ENCODE measurements around the gene ALG11.

The ALG11 gene

DNA sequence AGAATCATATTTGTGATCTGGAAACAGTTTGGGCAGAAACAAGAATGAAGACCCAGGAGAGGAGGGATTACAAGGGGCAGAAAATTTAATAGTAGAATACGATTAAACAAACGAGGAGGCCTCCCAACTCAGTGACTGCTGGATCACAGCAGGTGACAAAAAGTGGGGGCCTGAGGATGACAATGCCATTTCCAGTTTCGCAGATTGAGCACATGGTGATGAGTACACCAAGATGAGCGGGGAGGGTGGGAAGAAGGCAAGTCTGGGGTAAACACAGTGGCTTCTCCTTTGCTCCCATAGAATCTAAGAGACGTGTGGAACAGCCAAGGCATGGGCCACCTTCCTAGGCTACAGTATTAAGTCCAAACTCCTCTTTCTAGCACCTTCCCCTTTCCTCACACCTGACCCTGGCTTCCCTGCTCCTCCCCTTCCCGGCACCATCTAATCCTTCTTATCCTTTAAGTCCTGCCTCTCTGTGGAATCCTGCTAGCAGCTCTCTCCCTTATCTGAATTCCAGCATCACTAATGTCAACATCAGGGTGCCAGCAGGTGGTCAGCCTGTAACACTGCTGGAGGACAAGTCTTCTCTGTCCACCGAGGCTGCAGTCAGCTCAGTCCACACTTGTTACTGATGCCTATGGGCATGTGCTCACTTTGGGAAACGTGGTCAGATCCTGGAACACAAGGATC lies 14.4 kb upstream of the ALG11 start:
- DNase-seq (ENCODE audit: low read depth), result no peak

DNA sequence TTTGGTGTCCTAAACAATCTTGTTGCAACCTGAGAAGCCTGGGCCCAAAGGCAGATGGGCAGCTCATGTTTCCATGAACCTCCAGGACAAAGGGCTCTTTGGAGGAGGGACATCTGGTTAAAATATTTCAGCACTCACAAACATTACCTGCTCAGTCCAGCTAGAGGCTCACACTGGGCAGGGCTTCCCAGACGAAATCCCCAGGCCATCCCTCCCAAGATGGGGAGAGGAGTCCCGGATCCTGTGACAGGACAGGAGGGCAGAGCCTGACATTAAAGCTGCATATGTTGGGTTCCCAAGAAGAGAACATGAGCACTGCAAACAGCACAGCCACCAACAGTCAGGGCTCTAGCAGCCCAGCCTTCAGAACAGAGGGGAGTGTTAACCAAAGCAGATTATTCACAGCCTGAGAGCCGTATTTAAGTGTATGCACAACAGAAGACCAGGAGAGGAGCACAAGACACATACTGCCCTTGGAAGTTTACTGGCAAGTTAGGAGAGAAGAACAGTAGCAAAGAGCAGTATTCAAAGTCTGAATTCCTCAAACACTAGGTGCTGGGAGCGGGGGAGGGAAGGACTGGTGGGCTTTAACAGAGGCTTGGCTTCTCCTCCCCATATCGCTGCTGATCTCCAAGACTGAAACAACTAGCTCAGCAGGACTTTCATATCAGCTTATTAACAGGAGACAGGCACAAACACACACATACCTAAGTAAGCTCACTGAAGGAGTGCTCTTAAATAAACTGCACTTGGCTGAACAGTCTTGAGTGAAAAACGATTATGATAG lies 13.3 kb upstream of the ALG11 start:
- DNase-seq (ENCODE audit: low read depth), result no peak

DNA sequence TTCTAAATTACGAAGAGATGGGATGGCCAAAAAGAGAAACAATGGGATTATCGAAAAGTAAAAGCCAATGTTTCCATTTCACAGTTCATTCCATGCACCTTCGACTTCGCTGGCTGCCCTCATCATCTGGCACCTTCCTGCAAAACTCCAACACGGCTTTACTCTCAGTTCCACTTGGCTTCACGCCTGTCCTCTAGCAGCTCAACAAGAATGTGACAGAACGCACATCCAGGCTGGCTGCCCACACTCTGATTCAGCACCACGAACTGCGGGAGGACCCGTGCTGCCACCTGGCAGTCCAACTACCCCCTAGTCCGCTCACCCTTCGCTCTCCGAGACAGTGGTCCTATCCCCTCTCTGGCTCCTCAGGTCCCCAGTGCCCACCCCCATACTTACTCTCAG lies 12.7 kb upstream of the ALG11 start:
- DNase-seq (ENCODE audit: low read depth), result no peak

DNA sequence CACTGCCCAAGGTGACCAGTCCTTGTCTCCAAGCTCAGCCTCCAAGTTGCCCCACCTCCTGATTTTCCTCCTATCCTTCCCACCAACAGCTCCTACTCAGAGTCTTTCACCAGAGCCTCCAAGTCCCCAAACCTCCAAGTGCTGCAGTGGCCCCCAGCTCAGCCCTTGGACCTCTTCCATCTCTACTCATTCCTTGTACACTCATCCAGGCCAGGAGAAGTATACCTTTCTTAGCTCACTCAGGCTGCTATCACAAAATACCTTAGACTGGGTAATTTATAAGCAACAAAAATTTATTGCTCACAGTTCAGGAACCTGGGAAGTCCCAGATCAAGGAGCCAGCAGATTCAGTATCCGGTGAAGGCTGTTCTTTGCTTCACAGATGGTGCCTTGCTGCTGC lies 12.3 kb upstream of the ALG11 start:
- no peak for DNase-seq (ENCODE audit: low read depth)

DNA sequence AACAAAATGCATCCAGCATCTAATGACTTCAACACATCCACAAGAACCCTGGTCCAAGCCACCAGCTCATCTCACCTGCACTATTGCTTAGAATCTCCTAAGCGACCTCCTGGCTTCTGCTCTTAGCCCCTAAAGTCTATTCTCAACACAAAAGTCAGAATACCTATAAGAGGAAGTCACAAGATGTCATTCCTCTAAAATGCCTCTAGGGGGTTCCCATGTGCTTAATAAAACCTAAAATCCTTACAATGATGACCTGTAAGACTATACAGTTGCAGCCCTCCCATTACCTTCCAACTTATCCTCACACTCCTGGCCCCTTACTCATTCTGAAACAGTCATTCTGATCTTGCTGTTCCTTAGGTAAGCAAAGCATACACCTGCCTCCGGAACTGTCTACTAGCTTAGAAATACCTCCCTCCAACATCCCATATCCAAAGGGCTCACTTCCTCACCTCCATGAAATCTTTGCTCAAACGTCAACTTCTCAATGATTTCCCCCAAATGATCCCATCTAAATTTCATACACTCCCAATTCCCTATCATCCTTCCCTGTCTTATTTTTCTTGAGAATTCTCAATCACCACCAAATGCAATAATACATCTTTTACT lies 11.0 kb upstream of the ALG11 start:
- DNase-seq (ENCODE audit: low read depth), result no peak

DNA sequence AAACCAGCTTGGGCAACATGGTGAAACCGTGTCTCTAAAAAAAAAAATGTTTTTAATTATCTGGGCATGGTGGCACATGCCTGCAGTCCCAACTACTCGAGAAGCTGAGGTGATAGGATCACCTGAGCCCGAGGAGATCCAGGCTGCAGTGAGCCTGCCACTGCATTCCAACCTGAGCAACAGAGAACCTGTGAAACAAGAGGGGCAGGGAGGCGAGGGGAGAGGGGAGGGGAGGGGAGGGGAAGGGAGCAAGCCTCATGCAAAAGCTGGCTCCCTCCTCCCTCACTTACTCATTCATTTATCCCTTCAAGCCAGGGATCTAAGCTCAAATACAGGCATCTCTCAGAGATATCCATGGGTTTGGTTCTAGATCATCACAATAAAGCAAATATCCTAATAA lies 9.8 kb upstream of the ALG11 start:
- no peak for DNase-seq (ENCODE audit: low read depth)

DNA sequence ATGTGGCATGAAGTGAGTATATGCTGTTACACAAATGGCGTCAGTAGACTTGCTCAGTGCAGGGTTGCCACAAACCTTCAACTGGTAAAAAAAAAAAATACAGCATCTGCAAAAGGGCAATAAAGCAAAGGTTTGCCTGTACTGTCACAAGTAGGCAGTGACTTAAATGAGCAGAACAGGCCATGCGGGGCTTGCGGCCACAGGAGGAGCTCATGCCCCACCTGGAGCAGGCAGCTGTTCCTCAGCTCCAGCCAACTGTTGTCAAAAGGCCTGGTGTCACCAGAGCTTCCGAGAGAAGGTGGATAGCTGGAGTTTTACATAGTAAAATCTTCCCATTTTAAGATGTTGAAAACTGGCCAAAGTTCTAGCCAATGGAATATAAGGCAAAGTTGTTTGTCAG lies 8.7 kb upstream of the ALG11 start:
- no peak for DNase-seq (ENCODE audit: low read depth)

DNA sequence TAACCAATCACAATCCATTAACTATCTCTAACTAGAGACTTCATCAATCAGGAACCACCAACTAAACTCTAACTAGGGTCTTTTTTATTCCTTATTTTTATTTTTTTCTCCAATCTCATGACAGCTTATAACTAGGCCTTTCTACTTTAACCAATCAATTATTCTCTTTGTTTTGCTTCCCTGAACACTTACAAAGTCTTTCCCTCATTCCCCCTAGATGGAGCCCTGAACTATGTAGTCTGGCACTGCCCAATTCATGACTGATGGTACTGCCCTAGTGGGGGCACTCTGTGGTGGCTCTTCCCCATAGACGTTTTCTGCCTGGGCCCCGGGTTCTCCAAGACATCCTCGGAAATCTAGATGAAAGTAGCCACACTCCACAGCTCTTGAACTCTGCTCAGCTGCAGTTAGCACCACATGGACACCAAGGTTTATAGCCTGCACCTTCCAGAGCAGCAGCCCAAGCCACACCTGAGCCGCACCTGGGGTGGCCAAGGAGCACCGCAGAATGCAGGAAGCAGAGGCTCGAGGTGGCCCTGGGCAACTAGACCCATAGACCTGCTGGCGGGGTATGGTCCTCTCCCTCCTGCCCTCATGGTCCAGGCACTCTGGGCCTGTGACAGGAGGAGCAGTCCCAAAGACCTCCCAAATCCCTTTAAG lies 7.6 kb upstream of the ALG11 start:
- no peak for DNase-seq (ENCODE audit: low read depth)

DNA sequence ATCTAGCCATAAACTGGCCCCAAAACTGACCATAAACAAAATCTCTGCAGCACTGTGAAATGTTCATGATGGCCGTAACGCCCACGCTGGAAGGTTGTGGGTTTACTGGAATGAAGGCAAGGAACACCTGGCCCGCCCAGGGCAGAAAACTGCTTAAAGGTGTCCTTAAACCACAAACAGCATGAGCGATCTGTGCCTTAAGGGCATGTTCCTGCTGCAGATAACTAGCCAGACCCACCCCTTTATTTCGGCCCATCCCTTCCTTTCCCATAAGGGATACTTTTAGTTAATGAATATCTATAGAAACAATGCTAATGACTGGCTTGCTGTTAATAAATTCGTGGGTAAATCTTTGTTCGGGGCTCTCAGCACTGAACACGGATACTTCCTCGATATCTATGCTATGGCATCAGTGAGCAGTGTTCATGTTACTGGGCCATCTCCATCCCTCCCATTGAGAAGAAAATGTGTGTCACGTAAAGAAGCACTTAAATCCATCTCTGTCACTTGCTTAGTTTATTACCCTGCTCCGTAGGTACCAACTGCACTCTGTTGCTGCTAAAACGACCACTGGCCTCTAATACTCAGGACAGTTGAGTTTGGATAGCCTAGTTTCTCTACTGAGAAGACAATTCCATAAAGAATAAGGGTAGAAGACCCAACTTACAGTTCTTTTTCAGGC lies 6.2 kb upstream of the ALG11 start:
- DNase-seq (ENCODE audit: low read depth), result no peak

DNA sequence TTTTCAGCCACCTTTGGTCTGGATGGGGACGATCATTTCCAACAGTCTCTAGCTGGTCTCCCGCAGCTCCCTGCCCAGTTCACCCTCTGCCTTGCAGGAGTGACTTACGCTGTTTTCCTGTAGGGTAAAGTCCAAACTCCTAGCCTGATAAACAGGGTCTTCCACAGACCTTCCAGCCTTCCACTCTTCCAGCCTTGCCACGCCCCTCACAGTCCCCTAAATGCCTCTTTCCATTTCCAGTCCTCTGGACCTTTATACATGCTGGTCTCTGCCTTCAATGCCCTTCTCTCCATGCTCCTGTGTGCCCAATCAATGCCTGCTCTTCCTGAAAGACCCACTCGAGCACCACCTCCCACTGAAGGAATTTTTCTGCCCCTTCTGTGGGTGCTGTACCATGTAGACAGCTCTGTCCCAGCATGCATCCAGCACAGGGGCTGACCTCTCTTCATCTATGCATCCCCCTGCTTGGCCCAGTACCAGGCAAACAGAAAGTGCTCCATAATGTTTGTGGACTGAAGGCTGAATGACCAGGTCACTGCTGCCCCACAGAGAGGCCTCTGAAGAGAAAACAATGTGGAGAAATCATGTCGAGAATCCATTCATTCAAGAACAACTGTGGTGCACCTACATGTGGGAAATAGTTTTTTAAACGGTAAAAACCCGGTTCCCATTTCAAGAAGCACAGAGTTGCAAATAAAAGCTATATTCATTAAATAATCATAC lies 5.5 kb upstream of the ALG11 start:
- no peak for DNase-seq (ENCODE audit: low read depth)

DNA sequence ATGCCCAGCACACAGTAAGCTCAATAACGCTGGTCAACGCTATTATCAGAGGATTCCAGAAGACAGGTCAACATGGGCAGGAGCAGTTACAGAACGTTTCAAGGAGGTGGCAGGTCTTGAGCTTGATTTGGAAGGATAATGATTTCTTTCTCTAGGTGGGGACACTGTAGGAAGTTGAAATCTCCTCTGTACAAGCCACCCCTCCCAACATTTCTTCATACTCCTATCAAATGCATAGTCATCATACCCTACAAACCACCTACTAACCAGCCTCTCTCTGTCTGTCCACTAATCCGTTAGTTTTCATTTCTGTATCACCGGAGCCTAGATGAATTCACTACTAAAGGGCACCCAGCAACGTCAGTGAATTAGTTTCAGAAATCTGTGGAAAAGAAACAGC lies 2.3 kb upstream of the ALG11 start:
- no peak for DNase-seq (ENCODE audit: low read depth)

DNA sequence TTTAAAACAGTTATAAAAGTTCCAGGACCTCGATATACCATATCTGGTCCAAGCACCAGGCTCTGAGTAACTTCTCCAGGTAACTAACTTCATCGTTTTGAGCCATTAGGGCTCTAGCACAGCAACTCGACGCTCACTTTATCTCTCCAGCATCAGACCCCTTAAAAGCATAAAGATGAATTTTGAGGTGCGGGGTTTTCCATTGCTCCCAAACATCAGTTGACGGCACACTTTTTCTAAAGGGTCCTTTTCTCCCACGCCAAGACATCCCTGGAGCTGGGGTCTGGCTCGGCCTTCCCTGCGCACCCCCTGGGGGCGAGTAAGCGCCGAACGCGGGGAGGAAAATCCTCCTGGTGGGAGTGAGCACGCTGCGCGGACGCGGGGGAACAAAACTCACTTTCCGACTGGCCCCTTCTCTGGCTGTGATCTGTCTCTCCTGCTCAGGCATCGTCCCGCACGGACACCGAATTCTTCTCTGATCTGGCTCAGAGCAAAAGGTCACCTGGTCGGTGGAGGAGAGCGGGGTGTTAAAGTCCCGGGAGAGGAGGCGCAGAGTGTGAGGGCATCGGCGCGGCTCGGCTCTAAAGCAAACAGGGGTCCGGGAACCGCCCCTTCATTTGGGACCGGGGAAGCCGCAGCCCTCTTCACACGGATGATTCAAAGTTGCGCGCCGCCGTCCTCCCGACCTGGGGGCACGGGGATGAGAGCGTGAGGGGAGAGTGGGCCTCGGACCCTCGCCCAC lies 1.1 kb upstream of the ALG11 start, which contains the start of gene ATP7B:
ATP7B (minus strand) TSS at position 561 of the 742 bp plus-strand sequence; CDS start at position 448, 113 bp downstream.
- DNase-seq (ENCODE audit: low read depth), result no peak

DNA sequence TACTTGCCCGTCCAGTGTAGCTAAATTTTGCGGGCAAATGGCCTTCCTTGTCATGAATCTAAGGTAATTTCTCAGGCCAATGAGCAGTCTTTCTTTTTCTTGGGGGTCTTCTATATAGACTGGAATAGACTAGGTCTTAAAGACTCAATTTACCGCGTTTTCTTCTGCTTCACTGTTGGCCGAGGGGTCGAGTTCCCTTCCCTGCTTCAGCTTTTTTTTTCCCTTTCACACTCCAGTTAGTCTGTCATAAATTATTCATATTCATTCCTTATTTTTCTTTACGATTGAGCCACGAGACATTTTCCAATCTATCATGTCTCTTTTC lies 276 bp downstream of the ALG11 start:
- no peak for DNase-seq (ENCODE audit: low read depth)

DNA sequence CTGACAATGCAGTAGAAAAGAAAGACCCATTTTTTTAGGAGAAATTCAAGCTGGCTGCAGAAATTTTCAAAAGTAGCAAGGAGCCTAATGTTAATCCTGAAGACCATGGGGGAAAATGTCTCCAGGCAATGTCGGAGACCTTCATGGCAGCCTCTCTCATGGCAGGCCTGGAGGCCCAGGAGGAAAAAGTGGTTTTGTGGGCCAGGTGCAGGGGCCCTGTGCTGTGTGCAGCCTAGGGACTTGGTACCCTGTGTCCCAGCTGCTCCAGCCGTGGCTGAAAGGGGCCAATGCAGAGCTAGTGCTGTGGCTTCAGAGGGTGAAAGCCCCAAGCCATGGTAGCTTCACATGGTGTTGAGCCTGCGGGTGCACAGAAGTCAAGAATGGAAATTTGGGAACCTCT lies 4.1 kb downstream of the ALG11 start:
- no peak for DNase-seq (ENCODE audit: low read depth)

DNA sequence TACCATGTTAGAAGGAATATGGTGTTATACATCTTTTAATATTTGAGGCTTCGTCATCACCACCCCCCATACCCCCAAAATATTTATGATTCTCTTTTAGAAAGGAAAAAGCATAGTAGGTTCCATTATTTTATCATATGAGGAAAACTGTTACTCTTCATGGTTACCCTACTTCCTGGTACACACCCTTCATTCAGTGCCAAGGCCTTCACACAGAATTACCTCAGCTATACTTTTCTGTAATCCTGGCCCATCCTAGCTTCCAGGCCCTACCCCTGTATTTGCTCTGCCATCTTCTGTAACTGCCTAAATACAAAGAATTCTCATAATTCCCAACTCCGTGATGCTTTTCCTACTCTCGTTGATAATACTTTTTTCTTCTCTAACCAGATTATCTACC lies 8.0 kb downstream of the ALG11 start:
- no peak for DNase-seq (ENCODE audit: low read depth)

DNA sequence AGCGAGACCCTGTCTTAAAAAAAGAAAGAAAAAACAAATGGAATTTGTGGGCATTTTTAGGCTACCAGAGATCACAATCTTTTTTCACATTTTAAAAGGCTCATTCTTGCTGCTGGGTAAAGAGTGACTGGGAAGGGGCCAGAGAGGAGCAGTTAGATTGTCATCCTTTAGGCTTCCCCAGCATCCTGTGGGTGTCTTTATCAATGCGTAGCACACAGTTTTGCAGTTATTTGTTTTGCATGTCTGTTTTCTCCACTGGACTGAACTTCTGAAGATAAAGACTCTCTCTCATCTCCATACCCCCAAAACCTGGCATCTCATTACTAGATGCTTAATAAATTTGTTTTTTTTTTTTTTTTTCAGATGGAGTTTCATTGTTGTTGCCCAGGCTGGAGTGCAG lies 10.2 kb downstream of the ALG11 start:
- no peak for DNase-seq (ENCODE audit: low read depth)

DNA sequence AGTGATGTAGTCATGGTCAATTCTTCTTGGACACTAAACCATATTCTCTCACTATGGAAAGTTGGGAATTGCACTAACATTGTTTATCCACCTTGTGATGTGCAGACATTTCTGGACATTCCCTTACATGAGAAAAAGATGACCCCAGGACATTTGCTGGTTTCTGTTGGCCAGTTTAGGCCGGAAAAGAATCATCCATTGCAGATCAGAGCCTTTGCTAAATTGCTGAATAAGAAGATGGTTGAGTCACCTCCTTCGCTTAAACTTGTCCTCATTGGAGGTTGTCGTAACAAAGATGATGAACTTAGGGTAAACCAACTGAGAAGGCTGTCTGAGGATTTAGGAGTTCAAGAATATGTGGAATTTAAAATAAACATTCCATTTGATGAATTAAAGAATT lies 12.3 kb downstream of the ALG11 start, which contains the start of gene UTP14C:
UTP14C (plus strand) TSS at position 211 of the 400 bp plus-strand sequence. CDS start 4,114 bp downstream, outside the sequence.
- DNase-seq (ENCODE audit: low read depth), result no peak

DNA sequence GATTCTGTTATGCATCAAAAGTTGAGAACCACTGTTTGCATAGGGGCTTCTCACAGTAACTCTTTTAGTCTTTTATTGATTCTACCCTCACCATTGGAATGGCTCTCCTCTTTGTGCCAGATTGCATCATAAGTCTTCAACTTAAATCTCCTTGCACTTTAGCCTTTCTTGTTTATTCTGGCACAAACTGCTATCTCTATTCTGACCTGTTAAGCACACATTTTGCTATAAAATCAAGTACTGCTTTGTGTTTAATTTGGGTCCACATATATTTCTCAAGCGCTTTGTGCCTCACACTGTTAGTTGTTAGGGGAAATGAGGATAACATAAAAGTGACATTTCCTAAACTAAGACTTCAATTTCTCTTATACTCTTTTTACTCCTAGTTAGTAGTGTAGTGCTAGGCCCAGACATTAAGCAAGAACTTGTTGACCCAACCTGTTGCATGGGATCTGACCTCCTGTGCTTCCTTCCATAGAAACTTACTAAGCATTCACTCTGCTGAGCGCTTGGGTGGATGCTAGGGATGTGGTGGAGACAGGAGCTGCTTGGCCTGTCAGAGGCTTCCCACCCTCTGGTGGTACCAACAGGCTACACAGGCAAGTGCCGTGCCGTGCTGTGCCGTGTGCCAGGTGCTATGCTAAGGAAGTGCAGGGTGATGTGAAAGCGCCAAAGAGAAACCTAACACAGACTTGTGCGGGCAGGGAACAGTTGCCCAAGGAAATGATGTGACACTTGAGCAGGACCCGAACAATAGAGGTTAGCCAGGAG lies 13.5 kb downstream of the ALG11 start:
- DNase-seq (ENCODE audit: low read depth), result no peak

DNA sequence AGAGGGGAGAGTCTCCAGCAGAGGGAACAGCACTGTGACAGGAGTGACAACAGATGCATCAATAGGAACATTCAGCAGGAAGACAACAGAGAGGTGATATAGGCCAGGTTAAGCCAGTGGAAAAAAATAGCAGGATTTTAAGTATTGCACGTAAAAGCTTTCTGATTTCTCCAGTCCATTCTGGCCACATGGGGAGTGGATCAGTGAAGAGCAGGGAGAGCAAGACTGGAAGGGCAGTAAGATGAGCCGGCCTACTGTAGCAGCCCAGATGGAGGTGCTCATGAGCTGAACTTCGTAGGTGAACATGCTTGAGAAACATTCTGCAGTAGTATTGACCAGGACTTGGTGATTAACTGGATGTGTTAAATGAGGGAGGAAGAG lies 14.0 kb downstream of the ALG11 start:
- no peak for DNase-seq (ENCODE audit: low read depth)

DNA sequence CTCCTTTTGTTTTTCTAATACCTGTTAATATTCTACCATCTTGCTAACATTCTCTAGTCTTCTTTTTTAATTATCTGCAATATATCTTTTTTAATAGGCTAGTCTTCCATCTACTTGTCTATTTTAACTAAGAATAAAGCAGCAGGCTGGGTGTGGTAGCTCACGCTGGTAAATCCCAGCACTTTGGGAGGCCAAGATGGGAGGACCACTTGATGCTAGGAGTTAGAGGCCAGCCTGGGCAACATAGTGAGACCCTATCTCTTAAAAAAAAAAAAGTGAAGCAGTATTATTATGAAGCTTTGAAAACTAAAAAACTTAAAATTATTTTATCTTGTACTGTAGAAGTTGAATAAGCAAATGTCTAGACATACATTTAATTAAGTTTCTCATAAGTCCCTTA lies 15.6 kb downstream of the ALG11 start:
- DNase-seq (ENCODE audit: low read depth), result no peak
